ENCODE data around the gene NCAM2. TPM values are rescaled to one million over a fixed set of nuclear protein-coding genes. Genes with fewer than 3 reads are reported as not detected.

Gene NCAM2
- total and polyA plus RNA-seq, 2 donors, result 0.34 to 0.52 TPM

DNA sequence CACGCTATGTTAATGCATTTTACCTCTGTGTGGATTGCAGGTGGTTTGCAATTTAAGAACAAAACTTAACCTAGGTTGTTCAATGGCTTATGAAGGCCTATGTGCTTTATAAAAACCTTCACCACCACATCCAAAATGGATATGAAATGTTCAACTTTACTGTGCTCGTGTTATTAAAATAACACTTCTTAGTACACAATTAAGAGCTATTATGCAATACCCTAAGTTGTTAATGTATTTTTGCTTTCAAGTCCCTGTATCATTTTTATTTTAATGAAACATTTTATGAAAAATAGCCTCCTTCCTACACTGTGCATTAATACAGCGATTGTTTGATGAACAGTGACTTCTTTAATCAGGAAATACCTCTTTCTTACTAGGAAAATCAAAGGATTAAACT is 12.0 kb downstream of the NCAM2 start:
- H3K36me3 ChIP-seq (ENCODE audit: control insufficient read depth in 2 of 2, insufficient read depth in 2 of 2, low read length in 1 of 2), result no peaks in the 10 kb centered on the region
- 89% methylated on average over 3 of the region's 3 CpGs for WGBS
- no peaks in the 10 kb centered on the region for H3K9me3 ChIP-seq (ENCODE audit: control insufficient read depth in 2 of 2, insufficient read depth in 1 of 2, low read length in 1 of 2)
- H3K4me1 ChIP-seq (ENCODE audit: control insufficient read depth in 2 of 2, insufficient read depth in 2 of 2, low read length in 2 of 2), result no peaks in the 10 kb centered on the region
- no peak overlapping the region for H3K27ac ChIP-seq (ENCODE audit: low read depth in 1 of 2, low read length in 1 of 2)
- no peak overlapping the region for H3K4me3 ChIP-seq (ENCODE audit: low read length in 2 of 2)
- no peaks in the 10 kb centered on the region for H3K27me3 ChIP-seq (ENCODE audit: control insufficient read depth in 2 of 2, insufficient read depth in 1 of 2, low read length in 1 of 2)
- no peak for DNase-seq (ENCODE audit: low read depth in 6 of 9, low spot score in 9 of 9)

DNA sequence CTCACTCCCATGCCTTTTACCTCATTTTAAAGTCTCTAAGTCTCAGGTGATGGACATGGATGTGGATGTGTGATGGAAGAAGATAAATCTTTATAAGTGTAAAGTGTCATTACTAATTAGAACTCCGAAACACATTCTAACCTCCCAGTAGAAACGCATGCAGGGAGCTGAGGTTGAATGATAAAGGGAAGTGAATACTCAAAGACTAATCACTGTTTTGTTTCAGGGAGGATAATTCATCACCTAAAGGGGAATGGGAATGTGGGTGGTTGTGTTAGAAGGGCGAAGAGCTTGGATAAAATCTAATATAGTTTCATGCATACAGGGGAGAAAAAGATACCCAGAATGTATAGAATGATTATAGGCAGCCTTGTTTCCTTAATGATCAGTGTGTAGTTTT is 12.5 kb downstream of the NCAM2 start:
- Histone ChIP-seq H3K4me3 (ENCODE audit: low read length in 2 of 2) (no peak overlapping the region), H3K36me3 (ENCODE audit: control insufficient read depth in 2 of 2, insufficient read depth in 2 of 2, low read length in 1 of 2) (no peaks in the 10 kb centered on the region), H3K9me3 (ENCODE audit: control insufficient read depth in 2 of 2, insufficient read depth in 1 of 2, low read length in 1 of 2) (no peaks in the 10 kb centered on the region), H3K27ac (ENCODE audit: low read depth in 1 of 2, low read length in 1 of 2) (no peak overlapping the region), H3K27me3 (ENCODE audit: control insufficient read depth in 2 of 2, insufficient read depth in 1 of 2, low read length in 1 of 2) (no peaks in the 10 kb centered on the region), H3K4me1 (ENCODE audit: control insufficient read depth in 2 of 2, insufficient read depth in 2 of 2, low read length in 2 of 2) (no peaks in the 10 kb centered on the region)
- WGBS, result 83% methylated on average over 3 of the region's 3 CpGs
- no peak for DNase-seq (ENCODE audit: low read depth in 6 of 9, low spot score in 9 of 9)

DNA sequence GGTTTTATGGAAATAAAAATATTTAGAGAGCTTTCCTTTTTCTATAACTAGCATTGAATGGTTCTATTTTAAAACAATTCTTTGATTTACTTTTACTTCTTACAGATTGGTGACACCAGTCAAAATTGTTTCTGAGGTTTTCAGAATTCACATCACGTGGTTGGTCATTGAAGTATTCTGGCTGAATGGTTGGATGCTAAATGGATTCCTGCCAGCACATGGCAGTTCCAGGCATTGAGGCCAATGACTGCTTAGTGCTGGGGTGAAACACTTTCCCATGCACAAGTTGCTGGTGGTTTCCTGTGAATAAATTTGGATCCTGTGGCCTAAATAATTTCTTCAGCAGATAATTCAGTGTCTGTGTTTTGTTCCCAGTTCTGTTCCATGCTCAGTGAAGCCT is 20.6 kb downstream of the NCAM2 start:
- H3K27ac ChIP-seq (ENCODE audit: low read depth in 1 of 2, low read length in 1 of 2), result no peak overlapping the region
- no peaks in the 10 kb centered on the region for H3K36me3 ChIP-seq (ENCODE audit: control insufficient read depth in 2 of 2, insufficient read depth in 2 of 2, low read length in 1 of 2)
- no peak for DNase-seq (ENCODE audit: low read depth in 6 of 9, low spot score in 9 of 9)
- H3K27me3 ChIP-seq (ENCODE audit: control insufficient read depth in 2 of 2, insufficient read depth in 1 of 2, low read length in 1 of 2), result no peaks in the 10 kb centered on the region
- WGBS, result 32% methylated on average over 1 of the region's 1 CpG
- no peaks in the 10 kb centered on the region for H3K9me3 ChIP-seq (ENCODE audit: control insufficient read depth in 2 of 2, insufficient read depth in 1 of 2, low read length in 1 of 2)
- no peak overlapping the region for H3K4me3 ChIP-seq (ENCODE audit: low read length in 2 of 2)
- no peaks in the 10 kb centered on the region for H3K4me1 ChIP-seq (ENCODE audit: control insufficient read depth in 2 of 2, insufficient read depth in 2 of 2, low read length in 2 of 2)

DNA sequence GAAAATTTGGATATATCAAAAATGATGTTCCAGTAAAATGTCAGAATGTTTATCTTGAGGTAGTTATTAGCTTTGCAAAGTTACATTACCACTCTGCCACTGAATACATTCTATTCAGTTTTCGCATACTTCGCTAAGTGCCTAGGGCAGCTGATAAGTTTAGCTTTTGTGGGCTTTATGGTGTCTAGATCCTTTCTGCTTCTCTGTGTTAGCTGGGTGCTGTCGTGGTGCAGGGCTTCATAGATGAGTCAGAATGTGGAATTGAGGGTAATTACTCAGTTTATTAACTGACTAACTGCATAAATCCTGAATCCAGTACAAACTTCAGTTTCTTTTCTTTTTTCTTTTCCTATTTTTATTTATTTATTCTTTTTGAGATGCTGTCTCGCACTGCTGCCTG is 21.5 kb downstream of the NCAM2 start:
- Histone ChIP-seq H3K27ac (ENCODE audit: low read depth in 1 of 2, low read length in 1 of 2) (no peak overlapping the region), H3K27me3 (ENCODE audit: control insufficient read depth in 2 of 2, insufficient read depth in 1 of 2, low read length in 1 of 2) (no peaks in the 10 kb centered on the region), H3K4me3 (ENCODE audit: low read length in 2 of 2) (no peak overlapping the region), H3K36me3 (ENCODE audit: control insufficient read depth in 2 of 2, insufficient read depth in 2 of 2, low read length in 1 of 2) (no peaks in the 10 kb centered on the region), H3K9me3 (ENCODE audit: control insufficient read depth in 2 of 2, insufficient read depth in 1 of 2, low read length in 1 of 2) (no peaks in the 10 kb centered on the region), H3K4me1 (ENCODE audit: control insufficient read depth in 2 of 2, insufficient read depth in 2 of 2, low read length in 2 of 2) (no peaks in the 10 kb centered on the region)
- 92% methylated on average over 4 of the region's 4 CpGs for WGBS
- no peak for DNase-seq (ENCODE audit: low read depth in 6 of 9, low spot score in 9 of 9)

DNA sequence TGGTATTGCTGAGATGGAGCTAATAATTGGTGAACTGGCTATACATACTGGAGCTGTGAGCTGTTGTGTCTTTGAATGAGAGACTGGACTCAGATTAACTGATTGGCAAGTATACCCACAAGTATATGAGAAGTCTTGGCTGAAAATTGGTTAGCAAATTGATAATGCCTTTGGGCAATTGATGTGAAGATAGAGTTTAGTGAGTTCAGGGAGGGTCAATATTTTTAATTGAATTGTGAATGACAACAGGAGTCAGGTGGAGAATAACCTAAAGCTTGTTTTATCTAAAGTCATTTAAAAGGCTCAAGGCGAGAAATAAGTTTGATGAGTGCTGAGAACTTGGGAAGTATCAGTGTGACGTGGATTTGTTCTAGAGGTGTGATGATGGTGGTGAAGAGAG is 27.5 kb downstream of the NCAM2 start:
- Histone ChIP-seq H3K4me1 (ENCODE audit: control insufficient read depth in 2 of 2, insufficient read depth in 2 of 2, low read length in 2 of 2) (no peaks in the 10 kb centered on the region), H3K9me3 (ENCODE audit: control insufficient read depth in 2 of 2, insufficient read depth in 1 of 2, low read length in 1 of 2) (no peaks in the 10 kb centered on the region), H3K36me3 (ENCODE audit: control insufficient read depth in 2 of 2, insufficient read depth in 2 of 2, low read length in 1 of 2) (no peaks in the 10 kb centered on the region), H3K27ac (ENCODE audit: low read depth in 1 of 2, low read length in 1 of 2) (no peak overlapping the region), H3K4me3 (ENCODE audit: low read length in 2 of 2) (no peak overlapping the region), H3K27me3 (ENCODE audit: control insufficient read depth in 2 of 2, insufficient read depth in 1 of 2, low read length in 1 of 2) (no peaks in the 10 kb centered on the region)
- DNase-seq (ENCODE audit: low read depth in 6 of 9, low spot score in 9 of 9), result no peak
- 93% methylated on average over 2 of the region's 2 CpGs for WGBS

DNA sequence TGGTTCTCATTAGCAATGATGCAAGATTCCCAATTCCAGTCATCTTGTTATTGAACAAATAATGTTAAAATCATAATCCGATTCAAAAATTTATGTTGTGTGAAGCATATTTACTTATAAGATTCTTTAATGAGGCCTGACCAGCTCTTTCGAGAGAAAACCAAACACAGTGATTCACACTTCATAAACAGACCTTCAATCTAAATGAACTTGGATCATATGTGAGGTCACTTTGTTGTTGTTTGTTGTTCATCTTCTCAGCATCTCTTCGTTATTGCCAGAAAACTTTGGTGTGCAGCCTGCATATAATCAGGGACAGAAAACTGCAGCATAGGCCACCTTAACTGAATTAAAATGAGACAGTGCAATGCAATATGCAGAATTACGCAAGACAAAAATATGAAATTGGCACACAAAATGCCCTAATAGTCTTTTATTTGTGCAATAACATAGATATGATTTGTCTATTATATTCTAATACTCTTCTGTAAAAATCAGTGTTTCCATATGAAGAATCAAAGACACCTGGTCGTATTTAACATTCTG is 30.1 kb downstream of the NCAM2 start:
- DNase-seq (ENCODE audit: low read depth in 6 of 9, low spot score in 9 of 9), result no peak
- Histone ChIP-seq H3K9me3 (ENCODE audit: control insufficient read depth in 2 of 2, insufficient read depth in 1 of 2, low read length in 1 of 2) (no peaks in the 10 kb centered on the region), H3K4me3 (ENCODE audit: low read length in 2 of 2) (no peak overlapping the region), H3K27ac (ENCODE audit: low read depth in 1 of 2, low read length in 1 of 2) (no peak overlapping the region), H3K27me3 (ENCODE audit: control insufficient read depth in 2 of 2, insufficient read depth in 1 of 2, low read length in 1 of 2) (no peaks in the 10 kb centered on the region), H3K4me1 (ENCODE audit: control insufficient read depth in 2 of 2, insufficient read depth in 2 of 2, low read length in 2 of 2) (no peaks in the 10 kb centered on the region), H3K36me3 (ENCODE audit: control insufficient read depth in 2 of 2, insufficient read depth in 2 of 2, low read length in 1 of 2) (no peaks in the 10 kb centered on the region)
- WGBS, result 92% methylated on average over 5 of the region's 5 CpGs

DNA sequence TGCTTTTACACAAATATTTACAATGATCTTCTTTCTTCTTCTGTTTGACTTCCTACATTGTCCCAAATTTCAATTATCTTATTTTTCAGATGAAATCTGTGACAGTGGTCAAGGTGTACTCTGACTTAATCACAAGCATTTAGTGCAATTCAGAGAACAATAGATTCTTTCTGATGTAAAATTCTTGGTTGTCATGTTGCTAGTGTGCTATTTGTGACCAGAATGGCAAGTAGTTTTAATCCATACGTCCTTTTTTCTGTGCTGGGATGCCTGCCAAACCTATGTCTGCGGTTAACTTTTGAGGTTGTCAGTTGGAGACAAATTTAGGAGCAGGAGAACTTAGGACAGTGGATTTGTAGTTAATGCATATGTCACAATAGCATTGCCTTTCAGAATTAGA is 31.0 kb downstream of the NCAM2 start:
- Histone ChIP-seq H3K4me1 (ENCODE audit: control insufficient read depth in 2 of 2, insufficient read depth in 2 of 2, low read length in 2 of 2) (no peaks in the 10 kb centered on the region), H3K36me3 (ENCODE audit: control insufficient read depth in 2 of 2, insufficient read depth in 2 of 2, low read length in 1 of 2) (no peaks in the 10 kb centered on the region), H3K27ac (ENCODE audit: low read depth in 1 of 2, low read length in 1 of 2) (no peak overlapping the region), H3K9me3 (ENCODE audit: control insufficient read depth in 2 of 2, insufficient read depth in 1 of 2, low read length in 1 of 2) (no peaks in the 10 kb centered on the region), H3K4me3 (ENCODE audit: low read length in 2 of 2) (no peak overlapping the region), H3K27me3 (ENCODE audit: control insufficient read depth in 2 of 2, insufficient read depth in 1 of 2, low read length in 1 of 2) (no peaks in the 10 kb centered on the region)
- DNase-seq (ENCODE audit: low read depth in 6 of 9, low spot score in 9 of 9), result no peak
- WGBS, result 35% methylated on average over 2 of the region's 2 CpGs

DNA sequence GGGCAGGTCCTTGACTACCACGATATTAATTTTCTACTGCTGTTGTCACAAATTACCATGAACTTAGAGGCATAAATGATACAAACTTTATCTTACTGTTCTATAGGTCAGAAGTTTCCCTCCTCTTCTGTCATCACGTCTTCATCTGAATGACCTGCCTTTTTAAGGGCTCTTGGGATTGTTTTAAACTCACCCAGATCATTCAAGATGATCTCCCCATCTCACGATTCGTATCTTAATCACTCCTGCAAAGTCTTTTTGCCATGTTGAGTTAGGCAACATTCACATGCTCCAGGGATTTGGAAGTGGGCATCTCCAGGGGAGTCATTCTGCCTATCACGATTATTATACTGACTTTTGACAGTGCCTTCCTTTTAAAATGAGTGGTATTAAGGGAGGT is 32.1 kb downstream of the NCAM2 start:
- no peaks in the 10 kb centered on the region for H3K27me3 ChIP-seq (ENCODE audit: control insufficient read depth in 2 of 2, insufficient read depth in 1 of 2, low read length in 1 of 2)

DNA sequence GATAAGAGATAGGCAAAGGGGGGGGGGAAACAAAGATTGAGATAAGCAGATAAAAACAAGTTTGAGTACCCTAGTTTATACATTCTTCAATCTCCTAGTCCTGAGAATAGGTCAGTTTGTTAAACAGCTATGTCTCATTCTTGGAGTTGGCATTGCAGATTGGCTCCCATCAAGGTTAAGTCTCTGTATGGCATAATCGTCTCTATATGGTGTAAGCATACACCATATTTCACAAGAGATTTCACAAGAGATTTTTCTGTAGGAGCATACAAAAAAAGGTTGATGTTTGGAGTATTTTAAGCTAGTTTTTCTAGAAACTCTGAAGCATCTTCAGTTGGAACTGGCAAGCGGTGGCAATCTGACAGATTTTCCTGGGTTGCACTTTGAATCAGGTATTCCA is 35.8 kb downstream of the NCAM2 start:
- Histone ChIP-seq H3K4me1 (ENCODE audit: control insufficient read depth in 2 of 2, insufficient read depth in 2 of 2, low read length in 2 of 2) (no peaks in the 10 kb centered on the region), H3K36me3 (ENCODE audit: control insufficient read depth in 2 of 2, insufficient read depth in 2 of 2, low read length in 1 of 2) (no peaks in the 10 kb centered on the region), H3K27ac (ENCODE audit: low read depth in 1 of 2, low read length in 1 of 2) (no peak overlapping the region), H3K9me3 (ENCODE audit: control insufficient read depth in 2 of 2, insufficient read depth in 1 of 2, low read length in 1 of 2) (no peaks in the 10 kb centered on the region), H3K27me3 (ENCODE audit: control insufficient read depth in 2 of 2, insufficient read depth in 1 of 2, low read length in 1 of 2) (no peaks in the 10 kb centered on the region), H3K4me3 (ENCODE audit: low read length in 2 of 2) (no peak overlapping the region)
- no peak for DNase-seq (ENCODE audit: low read depth in 6 of 9, low spot score in 9 of 9)
- WGBS, result 94% methylated on average over 2 of the region's 2 CpGs

More for the DNA sequence above, 32.1 kb downstream of the NCAM2 start:
- no peak for DNase-seq (ENCODE audit: low read depth in 6 of 9, low spot score in 9 of 9)
- Histone ChIP-seq H3K27ac (ENCODE audit: low read depth in 1 of 2, low read length in 1 of 2) (no peak overlapping the region), H3K4me3 (ENCODE audit: low read length in 2 of 2) (no peak overlapping the region), H3K36me3 (ENCODE audit: control insufficient read depth in 2 of 2, insufficient read depth in 2 of 2, low read length in 1 of 2) (no peaks in the 10 kb centered on the region), H3K9me3 (ENCODE audit: control insufficient read depth in 2 of 2, insufficient read depth in 1 of 2, low read length in 1 of 2) (no peaks in the 10 kb centered on the region), H3K4me1 (ENCODE audit: control insufficient read depth in 2 of 2, insufficient read depth in 2 of 2, low read length in 2 of 2) (no peaks in the 10 kb centered on the region)
- 93% methylated on average over 5 of the region's 5 CpGs for whole genome bisulfite sequencing

Data from thymus (tissue), 11 donors.